ENCODE results near the gene EFCAB6.

DNA sequence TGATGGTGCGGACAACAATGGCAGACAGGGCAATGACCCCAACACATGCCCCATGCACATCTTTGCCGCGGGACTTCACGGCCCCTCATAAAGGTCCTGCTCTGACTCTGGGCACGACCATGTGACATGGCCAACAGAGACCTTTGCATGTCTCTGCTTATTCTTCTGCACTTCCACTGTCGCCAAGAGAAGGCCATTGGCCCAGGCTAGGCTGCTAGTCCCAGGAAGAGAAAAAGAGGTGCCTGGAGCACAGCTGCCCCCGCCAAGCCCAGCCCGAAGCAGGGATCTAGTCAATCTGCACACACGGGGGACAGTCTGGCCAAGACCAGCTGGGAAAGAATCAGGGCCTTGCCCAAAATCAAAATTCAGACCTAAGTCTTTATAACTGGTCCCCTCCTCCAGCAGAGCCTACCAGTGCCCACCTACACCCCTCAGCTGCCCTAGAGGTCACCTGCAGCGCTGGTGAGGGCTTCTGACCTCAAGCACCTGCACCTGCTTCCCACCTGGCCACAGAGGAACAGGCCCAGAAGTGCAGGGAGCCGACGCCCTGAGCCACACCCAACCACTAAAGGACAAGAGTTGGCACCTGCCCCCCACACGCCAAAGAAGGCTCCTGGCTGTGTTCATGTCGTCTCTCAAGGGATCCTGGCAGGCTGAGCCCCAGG, 42.1 kb upstream of the EFCAB6 start:
- TF ChIP-seq, protein P1, sequence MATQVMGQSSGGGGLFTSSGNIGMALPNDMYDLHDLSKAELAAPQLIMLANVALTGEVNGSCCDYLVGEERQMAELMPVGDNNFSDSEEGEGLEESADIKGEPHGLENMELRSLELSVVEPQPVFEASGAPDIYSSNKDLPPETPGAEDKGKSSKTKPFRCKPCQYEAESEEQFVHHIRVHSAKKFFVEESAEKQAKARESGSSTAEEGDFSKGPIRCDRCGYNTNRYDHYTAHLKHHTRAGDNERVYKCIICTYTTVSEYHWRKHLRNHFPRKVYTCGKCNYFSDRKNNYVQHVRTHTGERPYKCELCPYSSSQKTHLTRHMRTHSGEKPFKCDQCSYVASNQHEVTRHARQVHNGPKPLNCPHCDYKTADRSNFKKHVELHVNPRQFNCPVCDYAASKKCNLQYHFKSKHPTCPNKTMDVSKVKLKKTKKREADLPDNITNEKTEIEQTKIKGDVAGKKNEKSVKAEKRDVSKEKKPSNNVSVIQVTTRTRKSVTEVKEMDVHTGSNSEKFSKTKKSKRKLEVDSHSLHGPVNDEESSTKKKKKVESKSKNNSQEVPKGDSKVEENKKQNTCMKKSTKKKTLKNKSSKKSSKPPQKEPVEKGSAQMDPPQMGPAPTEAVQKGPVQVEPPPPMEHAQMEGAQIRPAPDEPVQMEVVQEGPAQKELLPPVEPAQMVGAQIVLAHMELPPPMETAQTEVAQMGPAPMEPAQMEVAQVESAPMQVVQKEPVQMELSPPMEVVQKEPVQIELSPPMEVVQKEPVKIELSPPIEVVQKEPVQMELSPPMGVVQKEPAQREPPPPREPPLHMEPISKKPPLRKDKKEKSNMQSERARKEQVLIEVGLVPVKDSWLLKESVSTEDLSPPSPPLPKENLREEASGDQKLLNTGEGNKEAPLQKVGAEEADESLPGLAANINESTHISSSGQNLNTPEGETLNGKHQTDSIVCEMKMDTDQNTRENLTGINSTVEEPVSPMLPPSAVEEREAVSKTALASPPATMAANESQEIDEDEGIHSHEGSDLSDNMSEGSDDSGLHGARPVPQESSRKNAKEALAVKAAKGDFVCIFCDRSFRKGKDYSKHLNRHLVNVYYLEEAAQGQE (IDR thresholded peaks at IDR 0.05): no peak
- TF ChIP-seq, protein P2, sequence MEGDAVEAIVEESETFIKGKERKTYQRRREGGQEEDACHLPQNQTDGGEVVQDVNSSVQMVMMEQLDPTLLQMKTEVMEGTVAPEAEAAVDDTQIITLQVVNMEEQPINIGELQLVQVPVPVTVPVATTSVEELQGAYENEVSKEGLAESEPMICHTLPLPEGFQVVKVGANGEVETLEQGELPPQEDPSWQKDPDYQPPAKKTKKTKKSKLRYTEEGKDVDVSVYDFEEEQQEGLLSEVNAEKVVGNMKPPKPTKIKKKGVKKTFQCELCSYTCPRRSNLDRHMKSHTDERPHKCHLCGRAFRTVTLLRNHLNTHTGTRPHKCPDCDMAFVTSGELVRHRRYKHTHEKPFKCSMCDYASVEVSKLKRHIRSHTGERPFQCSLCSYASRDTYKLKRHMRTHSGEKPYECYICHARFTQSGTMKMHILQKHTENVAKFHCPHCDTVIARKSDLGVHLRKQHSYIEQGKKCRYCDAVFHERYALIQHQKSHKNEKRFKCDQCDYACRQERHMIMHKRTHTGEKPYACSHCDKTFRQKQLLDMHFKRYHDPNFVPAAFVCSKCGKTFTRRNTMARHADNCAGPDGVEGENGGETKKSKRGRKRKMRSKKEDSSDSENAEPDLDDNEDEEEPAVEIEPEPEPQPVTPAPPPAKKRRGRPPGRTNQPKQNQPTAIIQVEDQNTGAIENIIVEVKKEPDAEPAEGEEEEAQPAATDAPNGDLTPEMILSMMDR (IDR thresholded peaks at IDR 0.05): no peak
- TF ChIP-seq, protein P3, sequence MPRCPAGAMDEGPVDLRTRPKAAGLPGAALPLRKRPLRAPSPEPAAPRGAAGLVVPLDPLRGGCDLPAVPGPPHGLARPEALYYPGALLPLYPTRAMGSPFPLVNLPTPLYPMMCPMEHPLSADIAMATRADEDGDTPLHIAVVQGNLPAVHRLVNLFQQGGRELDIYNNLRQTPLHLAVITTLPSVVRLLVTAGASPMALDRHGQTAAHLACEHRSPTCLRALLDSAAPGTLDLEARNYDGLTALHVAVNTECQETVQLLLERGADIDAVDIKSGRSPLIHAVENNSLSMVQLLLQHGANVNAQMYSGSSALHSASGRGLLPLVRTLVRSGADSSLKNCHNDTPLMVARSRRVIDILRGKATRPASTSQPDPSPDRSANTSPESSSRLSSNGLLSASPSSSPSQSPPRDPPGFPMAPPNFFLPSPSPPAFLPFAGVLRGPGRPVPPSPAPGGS (IDR thresholded peaks at IDR 0.05): no peak
- TF ChIP-seq SMC3 (IDR thresholded peaks at IDR 0.05): no peak
